HL-60 (cell line): Measurements from ENCODE around the gene MYRFL.

Source experiments
- POLR2AphosphoS5 ChIP-seq: IDR thresholded peaks from 2 replicates; pipeline ENCODE4 v1.6.1; 2012; ENCODE audit warnings: low read depth
- TF ChIP-seq, protein P1 (sequence below): IDR thresholded peaks from one replicate; pipeline ENCODE4 v1.5.1; 2011; ENCODE audit warnings: low read length, control low read depth, inconsistent platforms; ENCODE audit not compliant: insufficient read depth

GRCh38 chr12:69816082-69816481 is 8.9 kb upstream of the MYRFL start:
- TF ChIP-seq, protein P1, sequence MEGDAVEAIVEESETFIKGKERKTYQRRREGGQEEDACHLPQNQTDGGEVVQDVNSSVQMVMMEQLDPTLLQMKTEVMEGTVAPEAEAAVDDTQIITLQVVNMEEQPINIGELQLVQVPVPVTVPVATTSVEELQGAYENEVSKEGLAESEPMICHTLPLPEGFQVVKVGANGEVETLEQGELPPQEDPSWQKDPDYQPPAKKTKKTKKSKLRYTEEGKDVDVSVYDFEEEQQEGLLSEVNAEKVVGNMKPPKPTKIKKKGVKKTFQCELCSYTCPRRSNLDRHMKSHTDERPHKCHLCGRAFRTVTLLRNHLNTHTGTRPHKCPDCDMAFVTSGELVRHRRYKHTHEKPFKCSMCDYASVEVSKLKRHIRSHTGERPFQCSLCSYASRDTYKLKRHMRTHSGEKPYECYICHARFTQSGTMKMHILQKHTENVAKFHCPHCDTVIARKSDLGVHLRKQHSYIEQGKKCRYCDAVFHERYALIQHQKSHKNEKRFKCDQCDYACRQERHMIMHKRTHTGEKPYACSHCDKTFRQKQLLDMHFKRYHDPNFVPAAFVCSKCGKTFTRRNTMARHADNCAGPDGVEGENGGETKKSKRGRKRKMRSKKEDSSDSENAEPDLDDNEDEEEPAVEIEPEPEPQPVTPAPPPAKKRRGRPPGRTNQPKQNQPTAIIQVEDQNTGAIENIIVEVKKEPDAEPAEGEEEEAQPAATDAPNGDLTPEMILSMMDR: no peak
- no peak for TF ChIP-seq POLR2AphosphoS5
